OCI-LY1 (cell line): ENCODE measurements around the gene ADAMTS9.

Experiments
- EZH2 ChIP-seq: fragments of 200-600 bp; sonication (generic), shearing (Covaris generic); IDR thresholded peaks from 2 replicates; pipeline ENCODE4 v1.8.0; 2017; ENCODE audit warnings: borderline replicate concordance, mixed run types, mild to moderate bottlenecking, antibody characterized with exemption, low read length, moderate library complexity, mixed read lengths
- TF ChIP-seq, protein P1 (sequence below): fragments of 200-600 bp; sonication (generic), shearing (Covaris generic); IDR thresholded peaks from 2 replicates; pipeline ENCODE4 v1.5.1; 2017; ENCODE audit warnings: mild to moderate bottlenecking, antibody characterized with exemption, low read length, moderate library complexity, mixed read lengths

DNA sequence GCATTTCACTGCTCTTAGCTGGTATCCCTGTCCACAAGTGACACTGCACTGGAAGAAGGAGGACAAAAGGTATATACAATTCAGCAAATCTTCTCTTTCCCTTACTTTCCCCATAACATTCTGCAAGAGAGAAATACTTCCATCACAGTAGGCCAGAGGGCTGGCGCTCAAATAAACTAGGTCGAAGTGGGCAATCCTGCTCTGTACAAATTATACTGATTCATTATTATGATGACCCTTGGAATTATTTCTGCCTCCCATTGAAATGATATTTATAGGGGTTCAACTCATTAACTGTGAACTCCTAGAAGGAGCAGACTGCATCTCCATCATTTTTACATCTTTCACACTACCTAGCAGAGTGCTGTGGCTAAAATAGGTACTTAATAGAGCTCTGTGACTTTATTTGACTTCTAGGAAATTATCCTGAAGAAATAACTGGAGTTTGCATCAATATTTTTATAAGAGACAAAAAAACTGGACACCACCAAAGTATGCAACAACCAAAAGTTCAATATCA is 80.7 kb downstream of the ADAMTS9 start:
- TF ChIP-seq, protein P1, sequence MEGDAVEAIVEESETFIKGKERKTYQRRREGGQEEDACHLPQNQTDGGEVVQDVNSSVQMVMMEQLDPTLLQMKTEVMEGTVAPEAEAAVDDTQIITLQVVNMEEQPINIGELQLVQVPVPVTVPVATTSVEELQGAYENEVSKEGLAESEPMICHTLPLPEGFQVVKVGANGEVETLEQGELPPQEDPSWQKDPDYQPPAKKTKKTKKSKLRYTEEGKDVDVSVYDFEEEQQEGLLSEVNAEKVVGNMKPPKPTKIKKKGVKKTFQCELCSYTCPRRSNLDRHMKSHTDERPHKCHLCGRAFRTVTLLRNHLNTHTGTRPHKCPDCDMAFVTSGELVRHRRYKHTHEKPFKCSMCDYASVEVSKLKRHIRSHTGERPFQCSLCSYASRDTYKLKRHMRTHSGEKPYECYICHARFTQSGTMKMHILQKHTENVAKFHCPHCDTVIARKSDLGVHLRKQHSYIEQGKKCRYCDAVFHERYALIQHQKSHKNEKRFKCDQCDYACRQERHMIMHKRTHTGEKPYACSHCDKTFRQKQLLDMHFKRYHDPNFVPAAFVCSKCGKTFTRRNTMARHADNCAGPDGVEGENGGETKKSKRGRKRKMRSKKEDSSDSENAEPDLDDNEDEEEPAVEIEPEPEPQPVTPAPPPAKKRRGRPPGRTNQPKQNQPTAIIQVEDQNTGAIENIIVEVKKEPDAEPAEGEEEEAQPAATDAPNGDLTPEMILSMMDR, result no peak
- TF ChIP-seq EZH2, result no peak
